ENCODE measurements around the gene DNASE1L2. TPM values are rescaled to one million over a fixed set of nuclear protein-coding genes. Genes with fewer than 3 reads are reported as not detected.

Gene DNASE1L2
- polyA plus RNA-seq, 3 donors = 1.1 TPM; not detected in 2

DNA sequence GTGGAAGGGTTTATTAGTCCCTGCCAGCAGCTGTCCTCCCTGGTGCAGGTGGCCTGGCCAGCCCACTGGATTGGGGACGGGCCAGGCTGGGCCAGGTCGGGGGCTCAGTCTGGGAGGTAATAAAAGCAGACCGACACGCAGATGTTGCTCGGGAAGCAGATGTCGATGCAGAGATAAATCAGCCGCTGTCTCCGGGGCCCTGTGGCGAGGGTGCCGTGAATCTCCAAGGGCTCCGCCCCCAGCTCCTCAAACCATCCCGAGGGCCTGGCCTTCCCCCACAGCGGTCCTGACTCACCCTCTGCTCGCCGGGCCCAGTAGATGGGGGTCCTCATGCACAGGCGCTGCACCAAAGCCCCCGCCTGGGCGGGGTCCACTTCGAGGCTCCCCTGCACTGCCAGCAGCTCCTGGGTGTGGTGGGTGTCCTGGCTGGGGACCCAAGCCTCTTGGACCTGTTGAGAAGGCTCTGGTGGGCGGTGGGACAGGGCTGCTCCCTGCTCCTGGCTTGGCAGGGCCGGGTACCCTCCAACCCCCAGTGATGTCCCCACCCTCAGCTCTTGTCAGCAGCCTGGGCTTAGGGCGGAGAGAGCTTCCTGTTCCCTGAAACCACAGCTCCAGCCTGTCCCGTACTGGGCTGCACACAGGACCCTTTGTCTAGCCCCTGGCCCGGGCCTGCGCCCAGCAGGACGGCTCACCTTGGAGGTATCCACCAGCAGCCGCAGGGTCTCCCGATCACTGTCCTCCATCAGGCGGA lies 26.8 kb upstream of the DNASE1L2 start:
- Histone ChIP-seq H3K9ac (ENCODE audit: insufficient read depth, low read length, poor library complexity, severe bottlenecking) (no peak overlapping the region), H3K36me3 (replicated peaks in 1 of 2; ENCODE audit: control insufficient read depth in 1 of 2, insufficient read depth in 2 of 2, low read length in 2 of 2) (peaks cover 29 to 38% of the 10 kb centered on the region in 2 donors)

DNA sequence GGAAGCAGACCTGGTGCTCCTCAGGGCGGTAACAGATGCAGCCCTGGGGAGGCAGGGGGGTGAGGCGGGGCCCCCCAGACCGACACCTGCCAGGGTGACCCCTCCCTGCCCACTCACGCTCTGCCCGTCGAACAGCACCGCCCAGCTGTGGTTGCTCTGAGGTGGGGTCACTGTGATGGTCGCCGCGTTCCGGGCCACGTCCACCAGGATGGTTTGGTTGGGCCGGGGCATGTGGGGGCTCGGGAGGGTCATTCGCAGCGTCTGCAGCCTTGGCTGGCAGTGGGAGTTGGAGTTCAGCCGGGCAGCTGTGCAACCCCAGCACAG lies 26.3 kb upstream of the DNASE1L2 start:
- TF ChIP-seq, protein P1, sequence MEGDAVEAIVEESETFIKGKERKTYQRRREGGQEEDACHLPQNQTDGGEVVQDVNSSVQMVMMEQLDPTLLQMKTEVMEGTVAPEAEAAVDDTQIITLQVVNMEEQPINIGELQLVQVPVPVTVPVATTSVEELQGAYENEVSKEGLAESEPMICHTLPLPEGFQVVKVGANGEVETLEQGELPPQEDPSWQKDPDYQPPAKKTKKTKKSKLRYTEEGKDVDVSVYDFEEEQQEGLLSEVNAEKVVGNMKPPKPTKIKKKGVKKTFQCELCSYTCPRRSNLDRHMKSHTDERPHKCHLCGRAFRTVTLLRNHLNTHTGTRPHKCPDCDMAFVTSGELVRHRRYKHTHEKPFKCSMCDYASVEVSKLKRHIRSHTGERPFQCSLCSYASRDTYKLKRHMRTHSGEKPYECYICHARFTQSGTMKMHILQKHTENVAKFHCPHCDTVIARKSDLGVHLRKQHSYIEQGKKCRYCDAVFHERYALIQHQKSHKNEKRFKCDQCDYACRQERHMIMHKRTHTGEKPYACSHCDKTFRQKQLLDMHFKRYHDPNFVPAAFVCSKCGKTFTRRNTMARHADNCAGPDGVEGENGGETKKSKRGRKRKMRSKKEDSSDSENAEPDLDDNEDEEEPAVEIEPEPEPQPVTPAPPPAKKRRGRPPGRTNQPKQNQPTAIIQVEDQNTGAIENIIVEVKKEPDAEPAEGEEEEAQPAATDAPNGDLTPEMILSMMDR (IDR thresholded peaks at IDR 0.05) = no peak
- Histone ChIP-seq H3K4me3 (replicated peaks in 1 of 3; ENCODE audit: low read depth in 2 of 3, low read length in 3 of 3) (no peak overlapping the region), H3K4me1 (ENCODE audit: control insufficient read depth in 1 of 2, insufficient read depth in 2 of 2, low read length in 2 of 2) (peaks cover 38 to 46% of the 10 kb centered on the region in 2 donors), H3K27ac (ENCODE audit: low read depth in 1 of 2, low read length in 2 of 2) (no peak overlapping the region), H3K79me2 (ENCODE audit: insufficient read depth, low read length) (peaks cover 47% of the 10 kb centered on the region), H3K4me2 (replicated peaks; ENCODE audit: extremely low read depth, low read length, poor library complexity, severe bottlenecking) (no peak overlapping the region), H3K9ac (ENCODE audit: insufficient read depth, low read length, poor library complexity, severe bottlenecking) (no peak overlapping the region), H3K27me3 (ENCODE audit: control insufficient read depth in 2 of 2, insufficient read depth in 2 of 2, low read length in 2 of 2) (no peaks in the 10 kb centered on the region), H3K36me3 (replicated peaks in 1 of 2; ENCODE audit: control insufficient read depth in 1 of 2, insufficient read depth in 2 of 2, low read length in 2 of 2) (peaks cover 29 to 38% of the 10 kb centered on the region in 2 donors), H2AFZ (ENCODE audit: insufficient read depth, low read depth, low read length, poor library complexity, severe bottlenecking) (no peak overlapping the region), H4K20me1 (ENCODE audit: insufficient read depth, low read length) (peaks cover 47% of the 10 kb centered on the region), H3K9me3 (replicated peaks in 1 of 2; ENCODE audit: control insufficient read depth in 1 of 2, insufficient read depth in 1 of 2, low read length in 2 of 2) (no peaks in the 10 kb centered on the region)
- H3K4me3 Mint-ChIP-seq = no peak overlapping the region
- peaks cover 40% of the 10 kb centered on the region for H3K4me1 Mint-ChIP-seq
- H3K27me3 Mint-ChIP-seq (ENCODE audit: low read depth in 3 of 3) = peaks cover 0 to 4% (median 0%) of the 10 kb centered on the region in 3 donors
- intact Hi-C loops (cut with micrococcal nuclease) = no loop called here
- WGBS (ENCODE audit: insufficient coverage) = 97% methylated on average over 17 of the region's 17 CpGs
- H3K36me3 Mint-ChIP-seq = peaks cover 23 to 43% of the 10 kb centered on the region in 2 donors
- no peak overlapping the region for H3K27ac Mint-ChIP-seq
- H3K9me3 Mint-ChIP-seq = peaks cover 0 to 2% (median 0%) of the 10 kb centered on the region in 7 donors
- no peak for DNase-seq

More for the DNA sequence above, 26.8 kb upstream of the DNASE1L2 start:
- Histone ChIP-seq H2AFZ (ENCODE audit: insufficient read depth, low read depth, low read length, poor library complexity, severe bottlenecking) (no peak overlapping the region), H3K9me3 (replicated peaks in 1 of 2; ENCODE audit: control insufficient read depth in 1 of 2, insufficient read depth in 1 of 2, low read length in 2 of 2) (no peaks in the 10 kb centered on the region), H3K79me2 (ENCODE audit: insufficient read depth, low read length) (peaks cover 47% of the 10 kb centered on the region), H3K4me2 (replicated peaks; ENCODE audit: extremely low read depth, low read length, poor library complexity, severe bottlenecking) (no peak overlapping the region), H3K27ac (ENCODE audit: low read depth in 1 of 2, low read length in 2 of 2) (no peak overlapping the region), H4K20me1 (ENCODE audit: insufficient read depth, low read length) (peaks cover 47% of the 10 kb centered on the region), H3K27me3 (ENCODE audit: control insufficient read depth in 2 of 2, insufficient read depth in 2 of 2, low read length in 2 of 2) (no peaks in the 10 kb centered on the region), H3K4me3 (replicated peaks in 1 of 3; ENCODE audit: low read depth in 2 of 3, low read length in 3 of 3) (no peak overlapping the region), H3K4me1 (ENCODE audit: control insufficient read depth in 1 of 2, insufficient read depth in 2 of 2, low read length in 2 of 2) (peaks cover 43 to 51% of the 10 kb centered on the region in 2 donors)
- Mint-ChIP-seq H3K27me3 (ENCODE audit: low read depth in 3 of 3) (peaks cover 0 to 4% (median 2%) of the 10 kb centered on the region in 3 donors), H3K4me1 (peaks cover 44% of the 10 kb centered on the region), H3K27ac (no peak overlapping the region), H3K9me3 (peaks cover 0 to 2% (median 0%) of the 10 kb centered on the region in 7 donors), H3K4me3 (no peak overlapping the region), H3K36me3 (peaks cover 23 to 43% of the 10 kb centered on the region in 2 donors)
- WGBS (ENCODE audit: insufficient coverage) = 84% methylated on average over 21 of the region's 29 CpGs
- intact Hi-C loops (cut with micrococcal nuclease) = loop anchor here (5.0 kb wide), 2 partner anchors 52 to 58 kb away; partner anchors contain the start of genes RNPS1 (in 2 of the 2) and TRAF7 (in 1 of the 2)
- no peak for DNase-seq
- TF ChIP-seq, protein P1 (IDR thresholded peaks at IDR 0.05) = no peak
